ENCODE measurements around the gene NEU4.

Gene NEU4

DNA sequence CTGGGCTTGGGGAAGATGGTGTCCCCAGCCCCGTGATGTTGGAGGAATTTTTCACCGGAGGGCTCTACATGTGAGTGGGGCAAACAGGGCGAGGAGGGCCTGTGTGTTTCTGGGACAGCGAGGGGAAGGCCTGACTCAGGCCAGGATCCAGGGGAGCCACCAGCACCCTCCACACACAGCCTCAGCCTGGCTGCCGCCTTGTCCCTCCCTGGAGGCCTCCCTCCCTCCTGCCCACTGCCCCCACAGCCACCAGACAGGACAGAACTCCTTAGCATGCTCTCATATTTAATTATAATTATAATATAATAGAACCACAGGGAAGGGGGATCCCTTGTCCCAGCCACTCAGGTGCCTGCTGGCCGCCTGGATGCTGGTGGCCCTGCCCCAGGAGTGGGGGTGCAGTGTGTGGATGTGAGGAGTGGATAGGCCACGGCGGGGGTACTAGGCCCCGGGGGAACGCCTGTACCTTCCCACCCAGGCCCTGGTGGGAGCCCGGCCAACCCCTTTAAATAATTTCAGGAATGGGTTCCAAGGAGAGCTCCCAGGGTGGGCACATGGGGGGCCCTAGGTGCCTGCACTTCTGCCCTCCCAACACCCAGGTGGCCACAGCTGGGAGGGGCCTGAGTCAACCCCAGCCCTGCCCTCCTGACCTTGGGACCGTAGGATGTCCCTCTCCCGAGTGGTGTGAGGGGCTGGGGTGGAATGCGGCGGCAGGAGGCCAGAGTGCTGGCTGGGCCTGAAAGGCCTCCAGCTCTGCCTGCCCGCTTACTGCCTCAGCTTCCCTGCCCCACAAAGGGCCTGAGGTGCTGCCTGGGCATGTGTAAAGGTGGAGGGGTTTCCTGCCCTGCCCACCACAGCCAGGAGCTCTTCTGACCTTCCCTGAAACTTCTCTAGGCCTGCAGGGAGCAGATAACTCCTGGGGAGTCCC is 40.9 kb downstream of the NEU4 start:
- Histone ChIP-seq H3K9me2 (ENCODE audit: low read depth, low read length) (no peaks in the 10 kb centered on the region), H3K4me3 (ENCODE audit: low read depth, low read length, poor library complexity, severe bottlenecking) (no peak overlapping the region), H3F3A (ENCODE audit: insufficient read depth, low read length) (no peaks in the 10 kb centered on the region), H3K36me3 (ENCODE audit: insufficient read depth, low read length) (no peaks in the 10 kb centered on the region), H3K27ac (ENCODE audit: low read depth, low read length, poor library complexity, severe bottlenecking) (no peak overlapping the region), H3K79me2 (ENCODE audit: insufficient read depth, low read length) (no peaks in the 10 kb centered on the region), H4K20me1 (ENCODE audit: insufficient read depth, low read length) (no peaks in the 10 kb centered on the region), H3K4me1 (ENCODE audit: insufficient read depth, low read length, severe bottlenecking) (no peaks in the 10 kb centered on the region), H3K9me3 (ENCODE audit: low read length) (no peaks in the 10 kb centered on the region), H3K4me2 (ENCODE audit: low read length) (no peak overlapping the region), H2AFZ (ENCODE audit: low read length) (no peak overlapping the region), H3K27me3 (ENCODE audit: insufficient read depth, low read length) (no peaks in the 10 kb centered on the region), H3K9ac (ENCODE audit: low read length) (no peak overlapping the region)
- TF ChIP-seq EZH2 (IDR thresholded peaks at IDR 0.05; ENCODE audit: borderline replicate concordance, low read length) = no peak
- TF ChIP-seq, protein P1, sequence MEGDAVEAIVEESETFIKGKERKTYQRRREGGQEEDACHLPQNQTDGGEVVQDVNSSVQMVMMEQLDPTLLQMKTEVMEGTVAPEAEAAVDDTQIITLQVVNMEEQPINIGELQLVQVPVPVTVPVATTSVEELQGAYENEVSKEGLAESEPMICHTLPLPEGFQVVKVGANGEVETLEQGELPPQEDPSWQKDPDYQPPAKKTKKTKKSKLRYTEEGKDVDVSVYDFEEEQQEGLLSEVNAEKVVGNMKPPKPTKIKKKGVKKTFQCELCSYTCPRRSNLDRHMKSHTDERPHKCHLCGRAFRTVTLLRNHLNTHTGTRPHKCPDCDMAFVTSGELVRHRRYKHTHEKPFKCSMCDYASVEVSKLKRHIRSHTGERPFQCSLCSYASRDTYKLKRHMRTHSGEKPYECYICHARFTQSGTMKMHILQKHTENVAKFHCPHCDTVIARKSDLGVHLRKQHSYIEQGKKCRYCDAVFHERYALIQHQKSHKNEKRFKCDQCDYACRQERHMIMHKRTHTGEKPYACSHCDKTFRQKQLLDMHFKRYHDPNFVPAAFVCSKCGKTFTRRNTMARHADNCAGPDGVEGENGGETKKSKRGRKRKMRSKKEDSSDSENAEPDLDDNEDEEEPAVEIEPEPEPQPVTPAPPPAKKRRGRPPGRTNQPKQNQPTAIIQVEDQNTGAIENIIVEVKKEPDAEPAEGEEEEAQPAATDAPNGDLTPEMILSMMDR (IDR thresholded peaks at IDR 0.05; ENCODE audit: low read length) = no peak

GRCh38 chr2:241850544-241851324 is 41.7 kb downstream of the NEU4 start:
- no peak overlapping the region for H3K4me3 ChIP-seq (ENCODE audit: low read depth, low read length, poor library complexity, severe bottlenecking)
- no peaks in the 10 kb centered on the region for H3K36me3 ChIP-seq (ENCODE audit: insufficient read depth, low read length)
- H3K9ac ChIP-seq (ENCODE audit: low read length) = no peak overlapping the region
- H3K27me3 ChIP-seq (ENCODE audit: insufficient read depth, low read length) = no peaks in the 10 kb centered on the region
- no peaks in the 10 kb centered on the region for H3K4me1 ChIP-seq (ENCODE audit: insufficient read depth, low read length, severe bottlenecking)
- TF ChIP-seq, protein P1 (IDR thresholded peaks at IDR 0.05; ENCODE audit: low read length) = no peak
- TF ChIP-seq EZH2 (IDR thresholded peaks at IDR 0.05; ENCODE audit: borderline replicate concordance, low read length) = no peak
- no peak overlapping the region for H3K4me2 ChIP-seq (ENCODE audit: low read length)
- H3K9me2 ChIP-seq (ENCODE audit: low read depth, low read length) = no peaks in the 10 kb centered on the region
- no peaks in the 10 kb centered on the region for H3K9me3 ChIP-seq (ENCODE audit: low read length)
- H3F3A ChIP-seq (ENCODE audit: insufficient read depth, low read length) = no peaks in the 10 kb centered on the region
- no peaks in the 10 kb centered on the region for H3K79me2 ChIP-seq (ENCODE audit: insufficient read depth, low read length)
- no peak overlapping the region for H2AFZ ChIP-seq (ENCODE audit: low read length)
- H3K27ac ChIP-seq (ENCODE audit: low read depth, low read length, poor library complexity, severe bottlenecking) = no peak overlapping the region
- H4K20me1 ChIP-seq (ENCODE audit: insufficient read depth, low read length) = no peaks in the 10 kb centered on the region

DNA sequence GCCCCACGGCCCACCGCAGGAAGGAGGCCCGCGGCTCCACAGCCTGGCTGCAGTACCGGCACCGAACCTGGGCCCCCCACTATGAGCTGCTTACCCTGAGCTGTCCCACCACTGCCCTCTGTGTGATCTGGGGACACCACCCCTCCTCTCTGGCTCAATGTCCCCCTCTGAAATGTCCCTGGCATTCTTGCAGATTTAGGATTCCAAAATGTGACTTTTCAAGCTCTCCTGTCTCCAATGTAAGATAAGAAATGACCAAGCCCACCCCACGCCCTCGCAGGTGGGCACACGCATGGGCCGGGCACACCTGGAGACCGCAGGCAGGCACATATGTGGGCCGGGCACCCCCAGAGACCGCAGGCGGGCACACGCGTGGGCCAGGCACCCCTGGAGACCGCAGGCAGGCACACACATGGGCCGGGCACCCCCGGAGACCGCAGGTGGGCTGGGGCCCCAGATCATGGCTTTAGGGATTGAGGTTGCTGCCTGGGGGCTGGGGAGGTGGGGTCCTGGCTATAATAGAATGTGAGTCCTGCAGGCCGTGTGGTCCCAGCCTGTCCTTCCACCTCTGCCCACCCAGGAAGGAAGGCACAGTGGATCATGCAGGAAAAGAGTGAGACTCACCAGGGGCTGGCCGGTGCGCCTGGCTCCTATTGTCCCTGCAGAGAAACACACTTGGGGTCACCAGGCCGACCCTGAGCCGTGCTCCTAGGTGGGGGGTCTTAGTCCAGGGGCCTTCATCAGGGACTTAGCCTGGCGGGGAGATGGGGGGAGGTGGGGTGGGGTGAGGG is 42.5 kb downstream of the NEU4 start:
- no peaks in the 10 kb centered on the region for H3K79me2 ChIP-seq (ENCODE audit: insufficient read depth, low read length)
- TF ChIP-seq, protein P1 (IDR thresholded peaks at IDR 0.05; ENCODE audit: low read length) = no peak
- no peak for TF ChIP-seq EZH2 (IDR thresholded peaks at IDR 0.05; ENCODE audit: borderline replicate concordance, low read length)
- H3K27me3 ChIP-seq (ENCODE audit: insufficient read depth, low read length) = no peaks in the 10 kb centered on the region
- H3F3A ChIP-seq (ENCODE audit: insufficient read depth, low read length) = no peaks in the 10 kb centered on the region
- no peak overlapping the region for H3K4me3 ChIP-seq (ENCODE audit: low read depth, low read length, poor library complexity, severe bottlenecking)
- no peaks in the 10 kb centered on the region for H3K9me2 ChIP-seq (ENCODE audit: low read depth, low read length)
- no peak overlapping the region for H3K9ac ChIP-seq (ENCODE audit: low read length)
- H3K27ac ChIP-seq (ENCODE audit: low read depth, low read length, poor library complexity, severe bottlenecking) = no peak overlapping the region
- no peaks in the 10 kb centered on the region for H3K4me1 ChIP-seq (ENCODE audit: insufficient read depth, low read length, severe bottlenecking)
- no peaks in the 10 kb centered on the region for H4K20me1 ChIP-seq (ENCODE audit: insufficient read depth, low read length)
- H2AFZ ChIP-seq (ENCODE audit: low read length) = no peak overlapping the region
- no peaks in the 10 kb centered on the region for H3K9me3 ChIP-seq (ENCODE audit: low read length)
- H3K36me3 ChIP-seq (ENCODE audit: insufficient read depth, low read length) = no peaks in the 10 kb centered on the region
- H3K4me2 ChIP-seq (ENCODE audit: low read length) = no peak overlapping the region

All from OCI-LY1 (cell line).